ENCODE data around the gene SORBS1.
"Not testable (repeated sequence)": the region's sequence is repeated elsewhere in the genome, so short reads cannot be mapped to it uniquely, and the experiment has no call there.

SORBS1 gene

GRCh38 chr10:95480102-95480900 is 80.9 kb downstream of the SORBS1 start:
- no peak for DNase-seq

- no peak for DNase-seq
These were observed 82.2 kb downstream of the SORBS1 start for GRCh38 chr10:95478935-95479334.

GRCh38 chr10:95478185-95478584 is 83.0 kb downstream of the SORBS1 start:
- DNase-seq = no peak

- DNase-seq = no peak
These were observed 84.0 kb downstream of the SORBS1 start for GRCh38 chr10:95477175-95477520.

GRCh38 chr10:95476469-95477174 is 84.5 kb downstream of the SORBS1 start:
- no peak for DNase-seq

GRCh38 chr10:95475827-95476468 is 85.2 kb downstream of the SORBS1 start:
- no peak for DNase-seq

GRCh38 chr10:95475003-95475383 is 86.2 kb downstream of the SORBS1 start:
- DNase-seq = no peak

- no peak for DNase-seq
These were observed 86.8 kb downstream of the SORBS1 start for GRCh38 chr10:95474228-95475002.

GRCh38 chr10:95472304-95473088 is 88.7 kb downstream of the SORBS1 start:
- DNase-seq = no peak

- DNase-seq = no peak
These were observed 91.5 kb downstream of the SORBS1 start for GRCh38 chr10:95469676-95470075.

- no peak for DNase-seq
These were observed 91.9 kb downstream of the SORBS1 start for GRCh38 chr10:95469251-95469650.

GRCh38 chr10:95467642-95468041 is 93.5 kb downstream of the SORBS1 start:
- DNase-seq = not testable (repeated sequence)

- no peak for DNase-seq
These were observed 94.0 kb downstream of the SORBS1 start for GRCh38 chr10:95467162-95467599.

GRCh38 chr10:95466436-95466835 is 94.7 kb downstream of the SORBS1 start:
- no peak for DNase-seq

GRCh38 chr10:95464280-95464679 is 96.9 kb downstream of the SORBS1 start:
- DNase-seq = no peak

- DNase-seq = no peak
These were observed 98.2 kb downstream of the SORBS1 start for GRCh38 chr10:95462740-95463667.

- DNase-seq = no peak
These were observed 99.6 kb downstream of the SORBS1 start for GRCh38 chr10:95461611-95462010.

- DNase-seq = no peak
These were observed 101.6 kb downstream of the SORBS1 start for GRCh38 chr10:95459446-95460045.

GRCh38 chr10:95458871-95459270 is 102.3 kb downstream of the SORBS1 start:
- no peak for DNase-seq

GRCh38 chr10:95458014-95458413 is 103.2 kb downstream of the SORBS1 start:
- no peak for DNase-seq
